A549 treated with CORT108297 at 1 μM for 4 hours (cell line): Measurements from ENCODE around the gene NSMF. TPM values are rescaled to one million over a fixed set of nuclear protein-coding genes. Genes with fewer than 3 reads are reported as not detected.

Experiments
- total RNA-seq: library from RNA; stranded (reverse); fragments of 200-300 nt; extraction: Qiagen RNA extraction; gene quantifications from 5 replicates; pipeline ENCODE4 v1.2.3, GENCODE V29; 2022

Gene NSMF
- 30.7 to 47.3 TPM (median 43.7 TPM) in 5 replicates for total RNA-seq

GRCh38 chr9:137459152-137459600 lies at the start of gene NSMF:
Gene NSMF, minus strand, starts transcription at chr9:137459334. Its CDS starts 232 bp downstream, at chr9:137459102.

GRCh38 chr9:137441289-137441934 lies 17.7 kb downstream of the NSMF start, which contains the start of gene ENTPD8:
Gene ENTPD8, minus strand, starts transcription at chr9:137441357. Its CDS starts 3,072 bp downstream, at chr9:137438285.

DNA sequence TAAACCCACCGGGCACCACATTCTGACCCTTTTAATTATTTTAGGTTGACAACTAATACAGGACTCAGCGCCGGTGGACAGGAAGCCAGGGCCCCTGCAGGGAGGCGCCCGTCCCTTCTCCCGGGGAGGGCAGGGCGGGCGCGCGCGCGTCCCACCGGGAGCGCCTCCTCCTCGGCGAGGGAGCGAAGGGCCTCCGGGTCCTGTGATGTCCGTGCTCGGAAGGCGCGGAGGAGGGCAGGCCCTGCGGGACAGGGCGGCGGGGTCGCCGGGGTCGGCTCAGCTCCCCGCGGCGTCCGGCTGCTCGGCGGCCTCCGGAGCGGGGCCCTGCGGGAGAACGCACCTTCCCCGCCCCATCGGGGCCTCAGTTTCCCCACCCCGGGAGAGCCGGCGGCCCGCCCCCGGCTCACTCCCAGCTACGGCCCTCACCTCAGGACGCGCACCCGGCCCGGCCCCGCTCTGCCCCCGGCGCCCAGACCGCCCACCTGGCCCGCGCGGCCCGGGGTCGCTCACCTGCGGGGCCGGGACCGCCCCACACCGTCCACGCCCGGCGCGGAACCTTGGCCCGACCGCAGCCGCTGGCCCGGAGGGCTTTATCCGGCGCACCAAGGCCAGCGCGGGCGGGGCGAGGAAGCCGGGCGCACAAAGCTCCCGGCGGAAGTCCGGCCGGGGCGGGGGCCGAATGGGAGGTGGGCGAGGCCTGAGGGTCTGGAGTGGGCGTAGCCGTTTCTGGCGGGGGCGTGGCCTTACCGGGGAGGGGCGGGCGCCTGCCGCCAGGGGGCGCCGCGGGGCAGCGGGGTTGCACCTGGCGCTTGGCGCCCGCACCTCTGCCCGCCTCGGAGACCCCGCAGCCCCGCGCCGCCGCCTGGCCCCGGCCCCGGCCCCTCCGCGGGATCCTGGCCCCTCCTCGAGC lies 36.3 kb downstream of the NSMF start, which contains the start of the genes EXD3 and NOXA1:
EXD3 (minus strand) TSS at position 559 of the 910 bp plus-strand sequence. CDS start 27,805 bp downstream, outside the sequence.
NOXA1 (plus strand) TSS at position 790 of the 910 bp plus-strand sequence. CDS start 137 bp downstream, outside the sequence.

Other genes with a start within 250 kb of the NSMF start
- 0.95 to 2.7 TPM (median 2.2 TPM) in 5 replicates for gene RNF208, start 237.1 kb downstream of the NSMF start, total RNA-seq
- gene CYSRT1, start 234.2 kb downstream of the NSMF start, total RNA-seq, result 2.7 to 5.0 TPM (median 4.3 TPM) in 5 replicates
- 0.09 to 0.24 TPM (median 0.14 TPM) in 5 replicates for gene RNF224, start 231.8 kb downstream of the NSMF start, total RNA-seq
- 0.07 to 0.14 TPM (median 0.10 TPM) in 4 of 5 replicates, not detected in the other for gene SLC34A3, start 228.4 kb downstream of the NSMF start, total RNA-seq
- 616 to 807 TPM (median 766 TPM) in 5 replicates for gene TUBB4B, start 218.0 kb downstream of the NSMF start, total RNA-seq
- 0.07 TPM in 1 of 5 replicates, not detected in the others for gene STPG3, start 208.0 kb downstream of the NSMF start, total RNA-seq
- gene NELFB, start 204.0 kb downstream of the NSMF start, total RNA-seq, result 42.6 to 62.4 TPM (median 57.8 TPM) in 5 replicates
- gene TOR4A, start 181.6 kb downstream of the NSMF start, total RNA-seq, result 17.1 to 31.6 TPM (median 26.1 TPM) in 5 replicates
- 2.8 to 7.8 TPM (median 4.8 TPM) in 5 replicates for gene NRARP, start 157.1 kb downstream of the NSMF start, total RNA-seq
- 4.9 to 7.8 TPM (median 7.0 TPM) in 5 replicates for gene EXD3, start 36.2 kb downstream of the NSMF start, total RNA-seq
- gene NOXA1, start 35.9 kb downstream of the NSMF start, total RNA-seq, result 0.78 to 2.3 TPM (median 2.0 TPM) in 5 replicates
- 0.21 to 0.27 TPM (median 0.24 TPM) in 5 replicates for gene ENTPD8, start 18.0 kb downstream of the NSMF start, total RNA-seq
- 0.37 to 1.1 TPM (median 0.76 TPM) in 5 replicates for gene PNPLA7, start 91.1 kb upstream of the NSMF start, total RNA-seq
- 45.9 to 97.5 TPM (median 93.9 TPM) in 5 replicates for gene MRPL41, start 92.5 kb upstream of the NSMF start, total RNA-seq
- 24.0 to 31.8 TPM (median 29.8 TPM) in 5 replicates for gene DPH7, start 119.6 kb upstream of the NSMF start, total RNA-seq
- gene ZMYND19, start 131.2 kb upstream of the NSMF start, total RNA-seq, result 39.2 to 57.2 TPM (median 54.5 TPM) in 5 replicates
- 22.7 to 40.3 TPM (median 37.1 TPM) in 5 replicates for gene ARRDC1, start 146.4 kb upstream of the NSMF start, total RNA-seq
- 36.1 to 43.1 TPM (median 42.8 TPM) in 5 replicates for gene EHMT1, start 159.7 kb upstream of the NSMF start, total RNA-seq